ENCODE data around the gene ERMP1. TPM values are rescaled to one million over a fixed set of nuclear protein-coding genes. Genes with fewer than 3 reads are reported as not detected.

Gene ERMP1
- total and polyA plus RNA-seq, 2 donors (not counting 3 experiments of a cell fraction or from before 2014, with no cell fraction given) = 9.7 to 16.6 TPM

GRCh38 chr9:5767968-5768932 is 64.7 kb downstream of the ERMP1 start:
- Histone ChIP-seq H3K4me1 (ENCODE audit: control insufficient read depth, extremely low read depth, insufficient read depth, low read length) (no peaks in the 10 kb centered on the region), H2AFZ (ENCODE audit: low read depth, low read length) (no peak overlapping the region), H3K4me2 (ENCODE audit: insufficient read depth, low read length) (no peak overlapping the region), H3K27me3 (ENCODE audit: control insufficient read depth in 2 of 2, insufficient read depth in 2 of 2, low read length in 2 of 2) (no peaks in the 10 kb centered on the region), H3K9me3 (replicated peaks; ENCODE audit: control insufficient read depth, insufficient read depth, low read length) (no peaks in the 10 kb centered on the region), H3K27ac (ENCODE audit: insufficient read depth, low read depth, low read length) (no peak overlapping the region), H3K9ac (replicated peaks; ENCODE audit: extremely low read depth, insufficient read depth, low read length) (no peak overlapping the region), H3K79me2 (ENCODE audit: control insufficient read depth, insufficient read depth, low read length) (no peaks in the 10 kb centered on the region), H3K36me3 (ENCODE audit: control insufficient read depth in 2 of 2, extremely low read depth in 1 of 2, insufficient read depth in 2 of 2, low read length in 2 of 2) (peaks cover 16 to 22% of the 10 kb centered on the region in 2 experiments), H4K20me1 (replicated peaks; ENCODE audit: control insufficient read depth, extremely low read depth, insufficient read depth, low read length) (no peaks in the 10 kb centered on the region), H3K9me1 (replicated peaks; ENCODE audit: control insufficient read depth, extremely low read depth, insufficient read depth, low read length) (no peaks in the 10 kb centered on the region), H3K4me3 (replicated peaks in 1 of 3; ENCODE audit: insufficient read depth in 1 of 3, low read depth in 1 of 3, low read length in 3 of 3) (no peak overlapping the region)
- CTCF ChIA-PET = no interaction called here
- dilution Hi-C loops (cut with MboI; ENCODE audit: extremely low pct_ligation_motif_present, low sequenced_read_pairs) = no loop called here
- POLR2A ChIA-PET = no interaction called here
- FAIRE-seq = no peak
- TF ChIP-seq MYC (IDR thresholded peaks at IDR 0.05; ENCODE audit: low read depth, low read length) (no peak), FOS (IDR thresholded peaks at IDR 0.05; ENCODE audit: borderline replicate concordance, insufficient read depth, low read length) (no peak), POLR2A (IDR thresholded peaks at IDR 0.05; ENCODE audit: low read depth, low read length) (no peak), CTCF (IDR thresholded peaks at IDR 0.05; ENCODE audit: extremely low read depth in 1 of 2, insufficient read depth in 1 of 2, low read depth in 1 of 2, low read length in 2 of 2) (no peak), JUN (IDR thresholded peaks at IDR 0.05; ENCODE audit: borderline replicate concordance, insufficient read depth, insufficient read length, low read depth) (no peak), POLR2AphosphoS5 (IDR thresholded peaks at IDR 0.05; ENCODE audit: insufficient read depth, low read depth, low read length) (no peak)
- intact Hi-C loops (cut with micrococcal nuclease) = no loop called here
- BruUV-seq (replicated peaks) = no TSS peak
- DNase-seq (ENCODE audit: low read depth, low spot score) = no peak

Measured in endothelial cell of umbilical vein (primary cell).